GM06990 (cell line): ENCODE data around the gene KRT77.

Source experiments
- DNase-seq: peaks from one replicate; pipeline ENCODE4 v3.0.0-alpha.2; 2011; ENCODE audit not compliant: insufficient read length; ENCODE audit errors: extremely low read depth
- H3K27me3 ChIP-seq: replicated peaks from 2 replicates; pipeline ENCODE4 v1.6.0; 2011; ENCODE audit warnings: low read length; ENCODE audit not compliant: control insufficient read depth, insufficient read depth
- H3K36me3 ChIP-seq: 2 replicates; pipeline ENCODE4 v1.5.1; 2011; ENCODE audit warnings: low read length; ENCODE audit not compliant: control insufficient read depth, insufficient read depth
- H3K4me3 ChIP-seq: replicated peaks from 2 replicates; pipeline ENCODE4 v1.5.1; 2011; ENCODE audit warnings: low read depth, mild to moderate bottlenecking, control low read depth, low read length
- TF ChIP-seq, protein P1 (sequence below): IDR thresholded peaks from 2 replicates; pipeline ENCODE4 v1.5.1; 2011; ENCODE audit warnings: low read length, control low read depth, mild to moderate bottlenecking, inconsistent platforms; ENCODE audit not compliant: insufficient read depth, poor library complexity, severe bottlenecking

The KRT77 gene

DNA sequence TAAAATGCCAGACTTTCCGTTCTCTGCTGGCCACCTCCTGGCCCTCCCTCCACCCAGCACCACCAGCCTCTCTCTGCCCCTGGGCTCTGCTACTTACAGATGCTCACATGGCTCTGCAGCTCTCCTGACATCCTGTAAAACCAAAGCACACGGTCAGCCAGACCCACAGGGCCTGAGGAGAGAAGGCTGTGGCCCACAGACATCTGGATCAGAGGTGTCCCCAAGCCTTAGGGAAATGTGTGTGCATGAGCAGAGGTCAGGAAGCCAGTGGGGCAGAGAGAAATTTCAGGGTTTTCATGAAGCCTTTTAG lies 11.5 kb downstream of the KRT77 start:
- H3K27me3 ChIP-seq, result peaks cover 4% of the 10 kb centered on the region
- TF ChIP-seq, protein P1, sequence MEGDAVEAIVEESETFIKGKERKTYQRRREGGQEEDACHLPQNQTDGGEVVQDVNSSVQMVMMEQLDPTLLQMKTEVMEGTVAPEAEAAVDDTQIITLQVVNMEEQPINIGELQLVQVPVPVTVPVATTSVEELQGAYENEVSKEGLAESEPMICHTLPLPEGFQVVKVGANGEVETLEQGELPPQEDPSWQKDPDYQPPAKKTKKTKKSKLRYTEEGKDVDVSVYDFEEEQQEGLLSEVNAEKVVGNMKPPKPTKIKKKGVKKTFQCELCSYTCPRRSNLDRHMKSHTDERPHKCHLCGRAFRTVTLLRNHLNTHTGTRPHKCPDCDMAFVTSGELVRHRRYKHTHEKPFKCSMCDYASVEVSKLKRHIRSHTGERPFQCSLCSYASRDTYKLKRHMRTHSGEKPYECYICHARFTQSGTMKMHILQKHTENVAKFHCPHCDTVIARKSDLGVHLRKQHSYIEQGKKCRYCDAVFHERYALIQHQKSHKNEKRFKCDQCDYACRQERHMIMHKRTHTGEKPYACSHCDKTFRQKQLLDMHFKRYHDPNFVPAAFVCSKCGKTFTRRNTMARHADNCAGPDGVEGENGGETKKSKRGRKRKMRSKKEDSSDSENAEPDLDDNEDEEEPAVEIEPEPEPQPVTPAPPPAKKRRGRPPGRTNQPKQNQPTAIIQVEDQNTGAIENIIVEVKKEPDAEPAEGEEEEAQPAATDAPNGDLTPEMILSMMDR, result no peak
- H3K4me3 ChIP-seq, result no peak overlapping the region
- no peaks in the 10 kb centered on the region for H3K36me3 ChIP-seq
- DNase-seq, result no peak

DNA sequence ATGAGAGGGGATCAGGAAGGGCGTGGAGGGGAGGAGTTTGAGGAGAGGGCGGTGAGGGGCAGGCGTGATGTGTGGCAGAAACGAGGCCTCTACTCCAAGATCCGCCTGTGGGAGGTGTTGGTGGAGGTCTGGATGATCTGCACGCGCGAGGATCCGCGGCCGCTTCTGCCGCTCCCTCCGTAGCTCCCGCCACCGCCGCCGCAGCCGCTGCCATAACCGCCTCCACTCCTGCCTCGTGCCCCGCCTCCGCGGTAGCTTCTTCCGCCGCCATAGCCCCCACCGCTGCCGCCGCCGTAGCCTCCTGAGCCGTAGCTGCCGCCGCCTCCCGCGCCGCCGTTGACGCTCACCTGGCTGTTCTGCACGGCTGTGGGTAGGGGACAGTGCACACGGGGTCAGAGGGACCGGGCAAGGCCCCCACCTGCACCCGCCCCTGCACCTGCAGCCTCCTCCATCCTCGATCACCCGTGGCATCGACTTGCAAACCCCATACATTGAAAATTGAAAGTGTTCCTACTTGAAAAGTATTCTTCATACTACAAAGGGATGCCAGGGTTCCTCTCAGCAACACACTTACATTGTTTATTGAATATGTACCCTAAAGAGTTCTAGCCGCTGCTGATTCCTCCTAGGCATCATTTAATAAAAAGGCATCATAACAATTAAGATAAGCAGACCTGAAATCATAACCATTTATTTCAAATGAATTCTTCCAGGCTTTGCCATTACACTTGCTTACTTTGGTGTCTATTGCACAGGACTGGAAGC lies 12.1 kb downstream of the KRT77 start:
- Histone ChIP-seq H3K27me3 (peaks cover 4% of the 10 kb centered on the region), H3K36me3 (no peaks in the 10 kb centered on the region), H3K4me3 (no peak overlapping the region)
- TF ChIP-seq, protein P1, result no peak
- DNase-seq, result no peak

GRCh38 chr12:52690351-52691075 lies 12.8 kb downstream of the KRT77 start:
- no peaks in the 10 kb centered on the region for H3K36me3 ChIP-seq
- no peak for DNase-seq
- peaks cover 5% of the 10 kb centered on the region for H3K27me3 ChIP-seq
- H3K4me3 ChIP-seq, result no peak overlapping the region
- TF ChIP-seq, protein P1, result no peak

DNA sequence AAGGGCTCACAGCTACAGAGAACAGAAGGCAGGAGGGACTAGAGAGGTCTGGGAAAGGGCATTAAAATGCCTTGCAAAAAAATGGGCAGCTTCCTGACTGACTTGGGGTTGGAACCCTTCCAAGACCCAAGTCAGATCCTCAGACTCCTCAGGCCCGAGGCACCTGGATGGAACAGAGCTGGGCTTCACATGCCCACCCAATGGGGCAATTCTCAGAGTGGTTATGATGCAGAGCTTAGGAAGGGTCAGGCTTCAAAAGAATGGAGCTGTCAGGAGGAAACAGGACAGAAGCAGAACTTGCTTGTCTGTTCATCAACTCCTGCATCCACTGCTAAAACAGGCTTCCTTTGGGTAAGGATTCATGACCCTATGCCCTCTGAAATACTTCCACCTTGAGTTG lies 13.4 kb downstream of the KRT77 start:
- Histone ChIP-seq H3K27me3 (peaks cover 7% of the 10 kb centered on the region), H3K36me3 (no peaks in the 10 kb centered on the region), H3K4me3 (no peak overlapping the region)
- no peak for DNase-seq
- TF ChIP-seq, protein P1, result no peak

GRCh38 chr12:52689239-52689638 lies 14.1 kb downstream of the KRT77 start:
- Histone ChIP-seq H3K27me3 (peaks cover 7% of the 10 kb centered on the region), H3K4me3 (no peak overlapping the region), H3K36me3 (no peaks in the 10 kb centered on the region)
- TF ChIP-seq, protein P1, result no peak
- DNase-seq, result no peak

- DNase-seq, result no peak
- H3K27me3 ChIP-seq, result peaks cover 7% of the 10 kb centered on the region
- H3K36me3 ChIP-seq, result no peaks in the 10 kb centered on the region
- no peak overlapping the region for H3K4me3 ChIP-seq
- TF ChIP-seq, protein P1, result no peak
Observed at GRCh38 chr12:52688481-52688880, 14.8 kb downstream of the KRT77 start.
